ENCODE measurements around the gene TFPT. TPM values are rescaled to one million over a fixed set of nuclear protein-coding genes. Genes with fewer than 3 reads are reported as not detected.

The TFPT gene
- total and polyA plus RNA-seq, 2 of the 13 experiments (the other 11 are each of a cell fraction or from before 2014, with no cell fraction given) = 8.4 to 10.7 TPM

DNA sequence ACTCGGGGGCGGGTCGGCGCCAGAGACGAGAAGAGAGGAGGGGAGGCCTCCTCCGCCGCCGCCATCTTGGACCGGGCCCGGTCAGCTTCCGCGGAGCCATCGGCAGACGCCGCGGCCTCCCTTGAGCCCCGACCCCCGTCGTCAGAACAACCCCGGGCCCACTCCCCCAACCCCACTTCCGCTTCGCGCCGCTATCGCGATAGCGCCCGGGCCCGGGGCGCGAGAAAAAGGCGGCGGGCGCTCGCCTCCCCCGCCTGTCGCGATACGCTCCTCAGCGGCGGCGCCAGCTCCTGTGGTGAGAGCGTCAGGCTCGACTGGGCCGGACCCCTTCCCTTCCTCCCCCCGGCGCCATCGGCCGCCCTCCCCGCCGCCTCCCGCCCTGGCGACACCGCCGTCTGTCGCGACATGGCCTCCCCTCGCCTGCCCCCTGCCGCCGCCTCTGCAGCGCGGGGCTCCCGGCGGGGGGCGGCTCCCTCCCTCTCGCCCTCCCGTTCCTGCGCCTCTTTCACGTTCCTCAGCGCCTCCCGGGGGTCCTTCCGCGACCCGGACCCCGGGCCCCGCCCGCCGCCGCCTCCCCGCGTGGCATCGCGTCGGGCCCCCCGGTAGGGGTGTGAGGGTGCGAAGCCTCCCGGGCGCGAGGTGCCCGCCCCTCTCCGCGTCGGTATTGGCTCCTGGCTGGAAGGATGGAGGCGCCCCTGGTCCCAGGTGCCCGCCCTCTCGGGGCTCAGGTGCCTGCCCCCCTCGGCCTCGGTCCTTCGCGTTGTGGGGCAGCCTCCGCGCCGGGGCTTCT lies 22.4 kb upstream of the TFPT start, which contains the start of gene CNOT3 (continued):
- TF ChIP-seq ZNF292 (CRISPR knock-in tag; IDR thresholded peaks at IDR 0.05; ENCODE audit: borderline replicate concordance, low read depth) = no peak
- no peak for TF ChIP-seq XBP1 (CRISPR knock-in tag; IDR thresholded peaks at IDR 0.05)
- TF ChIP-seq CBX2 (IDR thresholded peaks at IDR 0.05; ENCODE audit: low read depth, low read length) = peak; percentile 99
- TF ChIP-seq CBX2 (CRISPR knock-in tag; IDR thresholded peaks at IDR 0.05; ENCODE audit: low read depth) = no peak
- no peak for TF ChIP-seq NFE2L1 (CRISPR knock-in tag; IDR thresholded peaks at IDR 0.05; ENCODE audit: borderline replicate concordance)
- no peak for TF ChIP-seq ZNF850 (CRISPR knock-in tag; conservative IDR thresholded peaks at IDR 0.05)
- TF ChIP-seq TGIF2 (CRISPR knock-in tag; IDR thresholded peaks at IDR 0.05) = no peak
- TF ChIP-seq HNF4A (CRISPR knock-in tag; IDR thresholded peaks at IDR 0.05) = no peak
- no peak for TF ChIP-seq SIX4 (CRISPR knock-in tag; IDR thresholded peaks at IDR 0.05)
- TF ChIP-seq ZNF160 (CRISPR knock-in tag; IDR thresholded peaks at IDR 0.05) = no peak
- TF ChIP-seq, protein P1, sequence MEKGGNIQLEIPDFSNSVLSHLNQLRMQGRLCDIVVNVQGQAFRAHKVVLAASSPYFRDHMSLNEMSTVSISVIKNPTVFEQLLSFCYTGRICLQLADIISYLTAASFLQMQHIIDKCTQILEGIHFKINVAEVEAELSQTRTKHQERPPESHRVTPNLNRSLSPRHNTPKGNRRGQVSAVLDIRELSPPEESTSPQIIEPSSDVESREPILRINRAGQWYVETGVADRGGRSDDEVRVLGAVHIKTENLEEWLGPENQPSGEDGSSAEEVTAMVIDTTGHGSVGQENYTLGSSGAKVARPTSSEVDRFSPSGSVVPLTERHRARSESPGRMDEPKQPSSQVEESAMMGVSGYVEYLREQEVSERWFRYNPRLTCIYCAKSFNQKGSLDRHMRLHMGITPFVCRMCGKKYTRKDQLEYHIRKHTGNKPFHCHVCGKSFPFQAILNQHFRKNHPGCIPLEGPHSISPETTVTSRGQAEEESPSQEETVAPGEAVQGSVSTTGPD (CRISPR knock-in tag; IDR thresholded peaks at IDR 0.05) = no peak
- TF ChIP-seq AKNA (CRISPR knock-in tag; IDR thresholded peaks at IDR 0.05; ENCODE audit: borderline replicate concordance) = no peak
- no peak; the same call in 1 of the 2 replicates for TF ChIP-seq BCL3 (CRISPR knock-in tag; IDR thresholded peaks at IDR 0.05)
- TF ChIP-seq, protein P2, sequence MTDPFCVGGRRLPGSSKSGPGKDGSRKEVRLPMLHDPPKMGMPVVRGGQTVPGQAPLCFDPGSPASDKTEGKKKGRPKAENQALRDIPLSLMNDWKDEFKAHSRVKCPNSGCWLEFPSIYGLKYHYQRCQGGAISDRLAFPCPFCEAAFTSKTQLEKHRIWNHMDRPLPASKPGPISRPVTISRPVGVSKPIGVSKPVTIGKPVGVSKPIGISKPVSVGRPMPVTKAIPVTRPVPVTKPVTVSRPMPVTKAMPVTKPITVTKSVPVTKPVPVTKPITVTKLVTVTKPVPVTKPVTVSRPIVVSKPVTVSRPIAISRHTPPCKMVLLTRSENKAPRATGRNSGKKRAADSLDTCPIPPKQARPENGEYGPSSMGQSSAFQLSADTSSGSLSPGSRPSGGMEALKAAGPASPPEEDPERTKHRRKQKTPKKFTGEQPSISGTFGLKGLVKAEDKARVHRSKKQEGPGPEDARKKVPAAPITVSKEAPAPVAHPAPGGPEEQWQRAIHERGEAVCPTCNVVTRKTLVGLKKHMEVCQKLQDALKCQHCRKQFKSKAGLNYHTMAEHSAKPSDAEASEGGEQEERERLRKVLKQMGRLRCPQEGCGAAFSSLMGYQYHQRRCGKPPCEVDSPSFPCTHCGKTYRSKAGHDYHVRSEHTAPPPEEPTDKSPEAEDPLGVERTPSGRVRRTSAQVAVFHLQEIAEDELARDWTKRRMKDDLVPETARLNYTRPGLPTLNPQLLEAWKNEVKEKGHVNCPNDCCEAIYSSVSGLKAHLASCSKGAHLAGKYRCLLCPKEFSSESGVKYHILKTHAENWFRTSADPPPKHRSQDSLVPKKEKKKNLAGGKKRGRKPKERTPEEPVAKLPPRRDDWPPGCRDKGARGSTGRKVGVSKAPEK (CRISPR knock-in tag; IDR thresholded peaks at IDR 0.05; ENCODE audit: borderline replicate concordance) = no peak
